Activated CD8-positive, alpha-beta memory T cell treated with anti-CD3 and anti-CD28 coated beads, Interleukin-2, amount 50 U/mL, for 24 hours (primary cell): ENCODE data around the gene PPA1.
"Not testable (repeated sequence)": the region's sequence is repeated elsewhere in the genome, so short reads cannot be mapped to it uniquely, and the experiment has no call there.

Experiments used
- DNase-seq: peaks from one replicate; pipeline ENCODE4 v3.0.0-alpha.2; 2020; ENCODE audit errors: extremely low read depth

PPA1 gene

DNA sequence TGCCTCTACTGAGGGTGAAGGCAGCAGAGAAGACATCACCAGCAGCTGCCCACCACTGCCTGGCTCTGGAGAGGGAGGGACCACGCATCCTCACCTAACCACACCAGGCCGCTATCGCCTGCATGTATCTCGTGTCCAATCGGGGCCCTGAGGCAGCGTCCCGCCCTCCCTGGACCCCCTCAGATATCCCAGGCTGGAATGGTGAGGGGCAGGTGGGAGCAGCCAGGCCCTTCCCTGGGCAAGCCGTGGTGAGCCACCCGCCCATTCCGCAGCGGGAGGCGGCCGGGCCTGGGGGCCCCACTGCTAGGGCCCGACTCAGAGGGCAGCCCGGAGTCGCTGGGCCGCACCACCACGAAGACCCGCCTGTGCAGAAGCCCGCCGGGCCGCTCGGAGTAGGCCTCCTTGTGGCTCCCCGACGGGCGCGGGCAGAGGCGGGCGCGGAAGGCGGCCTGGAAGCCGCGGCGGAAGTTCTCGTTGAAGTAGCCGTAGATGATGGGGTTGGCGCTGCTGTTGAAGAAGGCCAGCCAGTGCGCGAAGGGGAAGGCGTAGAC is 21.6 kb upstream of the PPA1 start:
- no peak for DNase-seq

DNA sequence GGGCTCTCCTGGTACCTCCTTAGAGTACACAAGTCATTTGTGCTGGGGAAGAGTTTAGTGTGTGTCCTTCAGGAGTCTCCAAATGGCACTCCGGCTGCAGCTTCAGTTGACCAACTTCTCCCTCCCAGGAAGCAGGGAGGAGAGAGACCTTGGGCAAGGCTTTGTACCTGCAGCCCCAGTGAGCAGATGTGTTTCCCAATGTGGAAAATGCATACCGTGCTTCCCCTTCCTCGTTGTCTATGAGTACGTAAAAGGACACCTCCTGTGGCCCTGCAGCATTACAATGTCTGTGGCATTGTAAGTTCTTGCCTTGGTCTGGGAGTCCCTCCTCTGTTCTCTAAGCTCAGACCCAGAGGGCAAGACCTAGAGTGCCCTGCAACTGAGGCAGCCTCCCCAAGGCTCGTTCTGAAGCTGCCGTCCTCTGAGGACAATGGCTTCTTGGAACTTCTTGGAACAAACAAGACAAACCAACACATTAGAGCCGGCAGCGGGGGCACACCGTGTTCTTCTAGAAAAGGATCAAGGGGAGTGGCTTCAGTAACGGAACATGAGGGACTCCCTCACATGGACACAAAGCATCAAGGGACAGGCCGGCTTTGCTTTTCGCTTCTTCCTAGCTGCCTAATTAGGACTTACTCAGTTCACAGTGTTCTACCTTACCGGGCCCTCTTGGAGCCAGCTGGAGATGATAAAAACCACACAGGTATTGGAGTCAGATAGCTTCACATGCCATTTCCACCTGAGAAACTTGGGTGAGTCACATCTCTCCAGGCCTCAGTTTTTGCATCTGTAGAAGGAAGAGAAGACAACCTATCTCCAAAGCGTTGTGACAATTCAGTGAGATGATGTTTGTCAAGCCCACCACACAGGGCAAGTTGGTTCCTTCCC is 20.9 kb upstream of the PPA1 start:
- no peak for DNase-seq

DNA sequence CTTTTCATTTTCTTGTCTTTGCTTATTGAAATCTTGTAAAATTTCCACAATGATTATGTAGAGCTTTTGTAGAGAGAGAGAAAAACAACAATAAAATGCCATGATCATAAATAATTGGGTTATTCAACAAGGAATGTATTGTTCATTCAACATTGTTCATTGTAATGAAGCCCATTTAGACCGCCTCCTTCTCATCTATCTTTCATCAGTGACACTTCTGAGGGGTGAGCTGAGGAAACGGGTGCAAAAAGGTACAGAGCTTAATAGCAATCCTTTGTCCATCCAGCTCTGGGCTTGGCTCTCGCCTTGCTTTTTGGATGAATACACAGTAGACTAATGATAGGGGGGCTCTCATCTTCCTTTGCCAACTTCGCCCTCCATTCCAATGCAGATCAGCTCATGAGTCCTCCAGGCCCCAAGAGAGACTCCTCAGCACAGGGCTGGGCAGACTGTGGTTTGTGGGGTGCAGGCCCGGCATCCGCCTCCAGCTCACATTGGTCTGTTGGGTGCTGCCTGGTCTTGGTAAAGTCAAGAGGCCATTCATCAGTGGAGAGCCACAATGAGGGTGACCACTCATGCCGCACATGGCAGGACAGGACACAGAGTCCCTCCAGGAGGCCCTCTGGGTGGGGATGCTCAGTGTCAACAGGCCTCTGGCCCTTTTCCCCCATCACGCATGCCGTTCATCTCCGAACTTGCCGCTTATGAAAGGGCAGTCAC is 17.9 kb upstream of the PPA1 start:
- no peak for DNase-seq

DNA sequence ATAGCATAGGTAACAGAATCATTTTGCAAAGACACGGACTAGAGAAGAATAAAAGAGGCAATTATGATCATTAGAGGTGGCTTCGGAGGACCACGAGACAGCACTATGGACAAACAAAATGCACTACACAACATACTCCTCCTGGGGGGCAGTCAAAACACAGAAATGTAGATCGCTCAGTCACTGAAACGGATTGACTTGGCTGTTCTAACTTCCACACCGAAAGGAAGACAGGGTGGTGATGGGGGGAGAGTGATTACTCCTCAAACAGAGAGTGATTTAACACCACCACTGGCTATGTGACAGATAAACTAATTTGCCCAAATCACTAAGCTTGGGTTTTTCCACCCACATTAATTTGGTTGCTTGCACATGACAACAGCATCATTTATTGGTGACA is 14.1 kb upstream of the PPA1 start:
- no peak for DNase-seq

DNA sequence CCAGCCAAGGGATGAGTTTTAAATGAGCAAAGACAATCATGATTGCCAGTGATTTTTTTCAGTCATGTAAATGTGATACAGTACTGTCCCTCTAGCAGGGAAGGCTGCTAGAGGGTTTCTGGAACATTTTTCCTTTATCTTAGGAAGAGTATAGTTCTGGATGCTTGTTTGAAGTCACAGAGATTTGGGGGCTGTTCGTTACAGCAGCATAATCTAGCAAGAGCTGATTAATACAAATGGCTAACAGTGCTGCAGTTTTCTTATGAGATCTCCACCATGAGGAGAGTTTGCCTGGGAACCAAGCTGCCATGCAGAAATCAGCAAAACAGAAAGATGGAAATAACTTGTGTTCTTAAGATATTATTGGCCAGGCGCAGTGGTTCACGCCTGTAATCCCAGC is 7.9 kb upstream of the PPA1 start:
- DNase-seq: no peak

DNA sequence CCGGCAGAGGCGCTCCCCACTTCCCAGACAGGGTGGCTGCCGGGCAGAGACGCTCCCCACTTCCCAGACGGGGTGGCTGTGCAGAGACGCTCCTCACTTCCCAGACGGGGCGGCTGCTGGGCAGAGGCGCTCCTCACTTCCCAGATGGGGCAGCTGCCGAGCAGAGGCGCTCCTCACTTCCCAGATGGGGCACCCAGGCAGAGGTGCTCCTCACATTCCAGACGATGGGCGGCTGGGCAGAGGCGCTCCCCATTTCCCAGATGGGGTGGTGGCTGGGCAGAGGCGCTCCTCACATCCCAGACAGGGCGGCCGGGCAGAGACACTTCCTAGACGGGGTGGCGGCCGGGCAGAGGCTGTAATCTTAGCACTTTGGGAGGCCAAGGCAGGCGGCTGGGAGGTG is 6.8 kb upstream of the PPA1 start:
- DNase-seq: not testable (repeated sequence)

DNA sequence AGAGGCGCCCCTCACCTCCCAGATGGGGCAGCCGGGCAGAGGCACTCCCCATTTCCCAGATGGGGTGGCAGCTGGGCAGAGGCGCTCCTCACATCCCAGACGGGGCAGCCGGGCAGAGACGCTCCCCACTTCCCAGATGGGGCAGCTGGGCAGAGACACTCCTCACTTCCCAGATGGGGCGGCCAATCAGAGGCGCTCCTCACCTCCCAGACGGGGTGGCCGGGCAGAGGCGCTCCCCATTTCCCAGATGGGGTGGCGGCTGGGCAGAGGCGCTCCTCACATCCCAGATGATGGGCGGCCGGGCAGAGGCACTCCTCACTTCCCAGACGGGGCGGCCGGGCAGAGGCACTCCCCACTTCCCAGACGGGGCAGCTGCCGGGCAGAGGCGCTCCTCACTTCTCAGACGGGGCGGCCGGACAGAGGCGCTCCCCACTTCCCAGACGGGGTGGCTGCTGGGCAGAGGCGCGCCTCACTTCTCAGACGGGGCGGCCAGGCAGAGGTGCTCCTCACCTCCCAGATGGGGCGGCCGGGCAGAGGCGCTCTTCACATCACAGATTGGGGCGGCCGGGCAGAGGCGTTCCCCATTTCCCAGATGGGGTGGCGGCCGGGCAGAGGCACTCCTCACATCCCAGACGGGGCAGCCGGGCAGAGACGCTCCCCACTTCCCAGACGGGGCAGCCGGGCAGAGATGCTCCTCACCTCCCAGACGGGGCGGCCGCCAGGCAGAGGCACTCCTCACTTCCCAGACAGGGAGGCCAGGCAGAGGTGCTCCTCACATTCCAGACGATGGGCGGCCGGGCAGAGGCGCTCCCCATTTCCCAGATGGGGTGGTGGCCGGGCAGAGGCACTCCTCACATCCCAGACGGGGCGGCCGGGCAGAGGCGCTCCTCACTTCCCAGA is 6.1 kb upstream of the PPA1 start:
- DNase-seq: not testable (repeated sequence)

DNA sequence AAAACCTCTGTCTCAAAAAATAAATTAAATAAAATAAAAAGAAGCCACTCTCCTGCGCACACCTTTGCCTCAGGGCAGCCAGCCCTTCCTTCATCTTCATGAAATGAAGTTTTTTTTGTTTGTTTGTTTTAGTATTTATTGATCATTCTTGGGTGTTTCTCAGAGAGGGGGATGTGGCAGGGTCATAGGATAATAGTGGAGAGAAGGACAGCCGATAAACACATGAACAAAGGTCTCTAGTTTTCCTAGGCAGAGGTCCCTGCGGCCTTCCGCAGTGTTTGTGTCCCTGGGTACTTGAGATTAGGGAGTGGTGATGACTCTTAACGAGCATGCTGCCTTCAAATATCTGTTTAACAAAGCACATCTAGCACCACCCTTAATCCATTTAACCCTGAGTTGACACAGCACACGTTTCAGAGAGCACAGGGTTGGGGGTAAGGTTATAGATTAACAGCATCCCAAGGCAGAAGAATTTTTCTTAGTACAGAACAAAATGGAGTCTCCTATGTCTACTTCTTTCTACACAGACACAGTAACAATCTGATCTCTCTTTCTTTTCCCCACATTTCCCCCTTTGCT is 4.8 kb upstream of the PPA1 start:
- DNase-seq: not testable (repeated sequence)

DNA sequence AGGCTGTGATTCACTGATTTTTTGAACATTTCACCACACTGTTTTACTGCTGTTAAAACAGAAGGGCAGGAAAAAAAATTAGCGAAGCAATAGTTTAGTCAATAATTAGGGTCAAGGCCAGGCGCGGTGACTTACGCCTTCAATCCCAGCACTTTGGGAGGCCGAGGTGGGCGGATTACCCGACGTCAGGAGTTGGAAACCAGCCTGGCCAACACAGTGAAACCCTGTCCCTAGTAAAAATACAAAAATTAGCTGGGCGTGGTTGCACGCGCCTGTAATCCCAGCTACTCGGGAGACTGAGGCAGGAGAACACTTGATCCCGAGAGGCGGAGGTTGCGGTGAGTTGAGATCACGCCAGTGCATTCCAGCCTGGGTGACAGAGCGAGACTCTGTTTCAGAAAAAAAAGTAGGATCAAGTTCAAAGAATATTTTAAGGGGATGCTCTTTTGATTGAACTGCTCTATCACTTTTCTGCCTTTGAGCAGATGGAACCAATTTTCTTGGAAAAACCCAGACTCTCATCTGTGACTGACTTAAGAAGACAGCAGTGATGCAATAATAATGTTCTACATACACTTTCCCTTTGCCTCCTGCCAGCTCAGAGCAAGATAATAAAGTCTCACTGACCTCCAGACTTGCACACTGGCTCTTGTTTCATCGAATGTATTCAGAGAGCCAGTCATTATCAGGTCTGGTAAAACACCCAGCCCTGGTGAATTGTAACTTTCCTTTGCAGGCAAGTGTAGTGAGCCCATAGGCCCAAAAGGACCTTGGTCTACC is 1.6 kb upstream of the PPA1 start:
- no peak for DNase-seq

DNA sequence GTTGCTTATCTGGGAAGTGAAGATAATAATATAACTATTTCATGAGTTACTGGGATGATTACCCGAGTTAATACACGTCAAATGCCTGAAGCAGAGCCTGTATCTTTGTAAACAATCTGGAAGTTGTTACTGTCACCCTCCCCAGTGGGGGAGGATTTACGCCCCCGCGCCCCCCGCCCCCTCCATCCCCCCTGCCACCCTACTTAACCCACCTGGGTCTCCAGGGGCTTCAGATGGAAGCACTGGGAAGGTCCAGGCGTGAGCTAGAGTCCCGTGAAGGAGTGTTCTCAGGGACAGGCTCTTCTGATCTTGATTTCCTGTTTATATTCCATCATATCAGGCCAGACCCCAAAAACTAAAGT is 691 bp upstream of the PPA1 start:
- no peak for DNase-seq

DNA sequence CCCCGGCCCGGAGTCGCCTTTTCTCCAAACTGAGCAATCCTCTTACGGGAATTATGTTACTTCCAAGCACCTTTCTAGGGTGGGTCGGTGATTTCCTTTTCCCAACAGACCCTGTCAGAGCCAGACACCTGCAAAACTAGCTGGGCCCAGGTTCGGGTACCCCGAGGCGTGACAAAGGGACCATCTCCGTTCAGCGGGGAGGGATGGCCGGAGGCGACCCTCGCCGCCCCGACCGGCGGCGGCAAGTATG is 445 bp downstream of the PPA1 start:
- no peak for DNase-seq

DNA sequence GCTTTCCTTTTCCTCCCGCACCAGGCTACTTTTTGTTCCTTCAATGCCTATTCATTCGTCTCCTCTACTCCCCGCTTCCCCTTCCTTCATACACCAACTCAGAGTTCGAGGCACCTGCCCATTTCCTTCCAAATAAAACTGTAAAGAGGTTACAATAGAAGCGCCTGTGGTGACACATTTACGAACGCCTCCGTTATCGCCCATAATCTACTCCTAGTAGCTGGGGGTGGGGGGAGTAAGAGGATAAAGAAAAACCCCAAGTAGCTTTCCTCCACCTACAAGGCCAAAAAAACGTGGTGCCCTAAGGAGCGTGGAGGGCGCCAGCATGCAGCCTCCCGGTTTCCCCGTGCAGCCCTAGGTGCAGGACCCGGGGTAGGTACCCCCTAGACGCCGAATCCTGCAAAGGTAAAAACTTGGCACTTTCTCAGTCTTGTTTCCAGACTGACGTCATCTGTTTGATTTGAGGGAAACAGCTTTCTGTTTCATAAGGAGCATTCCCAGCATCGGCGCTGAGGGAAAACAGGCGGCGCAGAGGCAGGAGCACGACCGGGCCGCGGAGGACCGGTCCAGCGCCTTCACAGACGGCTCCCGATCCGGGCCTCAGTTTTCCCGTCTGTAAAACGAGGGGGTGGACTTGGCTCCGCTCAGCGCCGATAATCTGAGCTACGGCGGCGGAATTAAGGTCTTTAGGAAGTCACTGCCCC is 922 bp downstream of the PPA1 start:
- no peak for DNase-seq

DNA sequence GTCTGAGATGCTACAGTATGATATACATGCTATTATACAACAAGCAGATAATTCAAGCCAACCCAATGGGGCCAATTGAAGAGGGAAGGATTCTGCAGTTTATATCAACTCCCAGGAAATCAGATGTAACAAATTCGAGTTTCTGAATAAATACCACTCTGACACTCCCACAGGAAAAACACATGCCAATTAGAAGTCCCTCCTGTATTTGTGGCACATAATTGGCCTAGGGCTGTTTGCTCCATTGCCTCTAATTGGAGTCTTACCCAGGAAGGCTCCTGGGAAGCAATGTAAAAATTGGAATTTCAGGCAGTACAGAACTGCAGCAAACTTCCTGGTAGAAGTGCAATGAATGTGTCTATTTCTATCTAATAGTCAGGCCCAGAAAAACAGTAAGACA is 4.7 kb downstream of the PPA1 start:
- DNase-seq: no peak

DNA sequence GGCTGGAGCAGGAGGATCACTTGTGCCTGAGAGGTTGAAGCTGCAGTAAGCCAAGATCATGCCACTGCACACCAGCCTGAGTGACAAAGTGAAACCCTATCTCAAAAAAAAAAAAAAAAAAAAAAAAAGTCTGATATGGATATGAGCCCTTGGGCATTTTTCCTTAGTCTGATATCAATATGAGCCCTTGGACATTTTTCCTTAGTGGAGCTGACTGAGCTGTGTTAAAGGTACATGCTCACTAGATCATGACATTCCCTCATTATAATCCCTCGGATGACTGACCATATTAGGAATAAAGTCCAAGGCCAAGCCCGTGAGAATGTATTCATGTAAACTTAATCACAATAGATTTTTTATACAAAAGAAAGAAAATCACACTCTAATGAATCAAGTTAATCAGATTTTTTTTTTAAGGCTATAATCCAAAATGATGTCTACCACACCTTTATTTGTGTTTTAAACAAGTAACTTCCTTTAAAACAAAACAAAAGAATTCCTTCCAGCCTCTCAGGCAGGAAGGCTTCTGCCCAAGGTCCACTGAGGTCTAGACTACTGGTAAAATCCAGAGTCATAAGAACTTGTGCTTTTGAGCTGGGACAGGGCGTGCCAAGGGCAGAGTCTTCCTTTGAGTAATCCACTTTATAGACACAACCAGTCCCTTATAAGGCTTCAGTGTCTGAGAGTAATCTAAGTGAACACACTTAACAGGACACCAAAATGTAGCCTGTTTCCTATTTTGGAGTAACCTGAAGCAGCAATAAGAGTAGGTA is 5.5 kb downstream of the PPA1 start:
- no peak for DNase-seq

DNA sequence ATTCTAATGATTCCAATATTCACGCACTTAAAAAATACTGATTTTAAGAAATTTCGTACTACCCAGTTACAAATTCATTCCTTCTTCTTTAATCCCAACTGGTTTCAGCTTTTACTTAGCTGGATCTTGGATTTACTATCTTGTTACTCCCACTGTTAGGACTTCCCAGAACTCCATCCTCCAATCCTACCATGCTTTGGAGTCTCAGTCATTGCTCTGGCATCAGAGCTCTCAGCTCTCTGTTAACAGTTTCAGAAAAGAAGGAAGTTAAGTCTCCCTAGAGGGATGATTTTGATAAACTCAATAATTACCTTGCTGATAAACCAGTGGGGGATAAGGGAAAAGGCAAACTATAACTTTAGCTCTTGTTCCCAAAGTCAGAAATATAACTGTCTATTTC is 9.5 kb downstream of the PPA1 start:
- no peak for DNase-seq

DNA sequence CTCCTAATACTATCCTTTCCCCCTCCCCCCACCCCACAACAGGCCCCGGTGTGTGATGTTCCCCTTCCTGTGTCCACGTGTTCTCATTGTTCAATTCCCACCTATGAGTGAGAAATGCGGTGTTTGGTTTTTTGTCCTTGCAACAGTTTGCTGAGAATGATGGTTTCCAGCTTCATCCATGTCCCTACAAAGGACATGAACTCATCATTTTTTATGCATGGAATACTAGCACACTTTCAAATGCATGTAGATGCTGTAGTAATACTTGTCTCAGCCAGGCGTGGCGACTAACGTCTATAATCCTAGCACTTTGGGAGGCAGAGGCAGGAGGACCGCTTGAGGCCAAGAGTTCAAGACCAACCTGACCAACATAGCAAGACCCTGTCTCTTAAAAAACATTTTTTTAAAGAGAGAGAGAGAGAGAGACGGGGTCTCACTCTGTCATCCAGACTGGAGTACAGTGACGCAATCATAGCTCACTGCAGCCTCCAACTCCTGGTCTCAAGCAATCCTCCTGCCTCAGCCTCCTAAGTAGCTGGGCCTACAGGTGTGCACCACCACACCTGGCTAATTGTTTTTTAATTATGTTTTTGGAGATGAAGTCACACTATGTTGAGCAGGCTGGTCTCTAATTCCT is 10.3 kb downstream of the PPA1 start:
- not testable (repeated sequence) for DNase-seq

DNA sequence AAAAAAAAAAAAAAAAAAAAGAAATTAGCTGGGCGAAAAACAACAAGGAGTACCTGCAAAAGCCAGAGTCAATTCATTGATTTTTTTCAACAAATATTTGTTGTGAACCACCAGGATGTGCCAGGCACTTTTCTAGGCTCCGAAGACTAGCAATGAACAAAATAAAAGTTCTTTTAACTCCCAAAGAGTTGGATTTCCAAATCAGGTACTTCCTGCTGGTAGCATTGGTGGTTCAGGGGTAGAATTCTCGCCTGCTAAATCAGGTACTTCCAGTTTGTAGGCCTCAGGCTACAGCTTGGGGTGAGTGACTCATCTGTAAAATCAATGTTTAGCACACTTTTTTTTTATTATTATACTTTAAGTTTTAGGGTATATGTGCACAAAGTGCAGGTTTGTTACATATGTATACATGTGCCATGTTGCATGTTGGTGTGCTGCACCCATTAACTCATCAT is 10.9 kb downstream of the PPA1 start:
- no peak for DNase-seq

DNA sequence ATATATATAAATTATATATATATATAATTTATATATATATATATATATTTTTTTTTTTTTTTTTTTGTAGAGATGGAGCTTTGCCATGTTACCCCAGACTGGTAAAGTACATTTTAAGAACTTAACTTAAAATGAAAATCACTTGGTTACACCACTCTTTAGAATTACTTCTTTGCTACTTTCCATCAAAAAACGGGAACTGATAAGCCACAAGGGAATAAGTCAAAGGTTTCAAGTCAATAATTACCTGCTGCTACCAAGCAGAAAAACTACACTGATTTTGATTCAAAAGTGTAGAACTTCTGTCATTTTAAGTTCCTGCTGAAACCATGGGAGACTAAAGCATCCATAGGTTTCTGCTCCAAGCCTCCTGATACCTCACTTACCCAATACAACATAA is 12.2 kb downstream of the PPA1 start:
- no peak for DNase-seq

DNA sequence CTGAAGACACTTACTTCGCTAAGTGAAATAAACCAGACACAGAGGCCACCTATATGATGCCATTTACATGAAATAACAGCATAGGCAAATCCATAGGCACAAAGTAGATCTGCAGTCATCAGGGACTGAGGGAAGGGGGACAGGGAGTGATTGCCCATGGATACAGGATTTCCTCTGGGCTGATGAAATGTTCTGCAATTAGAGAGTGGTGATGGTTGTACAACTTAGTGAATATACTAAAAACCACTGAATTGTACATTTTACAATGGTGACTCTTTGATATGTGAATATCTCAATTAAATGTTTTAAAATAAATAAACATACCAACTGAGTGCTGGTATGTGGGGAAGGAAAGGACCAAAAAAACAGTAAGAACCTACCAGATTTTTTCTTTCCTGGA is 20.4 kb downstream of the PPA1 start:
- DNase-seq: no peak
